HG02943 (cell line): Measurements from ENCODE around the gene NCOR1.
A peak's percentile ranks its signal among the peaks of the same experiment; 100 is the strongest.

Source experiments
- ATAC-seq: cut with Tn5 transposase; IDR thresholded peaks from one replicate; pipeline ENCODE4 v1.9.1; 2021; ENCODE audit warnings: mild to moderate bottlenecking, low read depth, moderate library complexity; ENCODE audit not compliant: unreplicated experiment

Gene NCOR1

GRCh38 chr17:16040710-16041251, 174.6 kb downstream of the NCOR1 start:
- ATAC-seq = no peak

GRCh38 chr17:16037636-16038035, 177.7 kb downstream of the NCOR1 start:
- ATAC-seq = no peak

- ATAC-seq = no peak
Observed at GRCh38 chr17:16036261-16036660, 179.1 kb downstream of the NCOR1 start.

GRCh38 chr17:16033729-16034349, 181.5 kb downstream of the NCOR1 start:
- ATAC-seq = no peak

GRCh38 chr17:16027708-16028584, 187.4 kb downstream of the NCOR1 start:
- ATAC-seq = no peak

- no peak for ATAC-seq
Observed at GRCh38 chr17:16026895-16027294, 188.4 kb downstream of the NCOR1 start.

GRCh38 chr17:16025202-16025601, 190.1 kb downstream of the NCOR1 start:
- no peak for ATAC-seq

GRCh38 chr17:16023881-16024280, 191.5 kb downstream of the NCOR1 start:
- no peak for ATAC-seq

- ATAC-seq = no peak
Observed at GRCh38 chr17:16019347-16019746, 196.0 kb downstream of the NCOR1 start.

- ATAC-seq = no peak
Observed at GRCh38 chr17:16013943-16014407, 201.4 kb downstream of the NCOR1 start.

GRCh38 chr17:16007439-16007838, 207.9 kb downstream of the NCOR1 start:
- ATAC-seq = no peak

- ATAC-seq = no peak
Observed at GRCh38 chr17:16005636-16006035, 209.7 kb downstream of the NCOR1 start.

- no peak for ATAC-seq
Observed at GRCh38 chr17:16003841-16004240, 211.5 kb downstream of the NCOR1 start.

GRCh38 chr17:16002708-16003260, 212.6 kb downstream of the NCOR1 start:
- ATAC-seq = no peak

GRCh38 chr17:16001226-16001897, 214.0 kb downstream of the NCOR1 start:
- no peak for ATAC-seq

- ATAC-seq = peak; percentile 39
Observed at GRCh38 chr17:15999974-16000827, 215.1 kb downstream of the NCOR1 start.

GRCh38 chr17:15999141-15999973, 216.0 kb downstream of the NCOR1 start, which contains the start of the genes TTC19 and ZSWIM7:
TTC19 (plus strand) TSS chr17:15999824; CDS start chr17:15999849, 25 bp downstream.
ZSWIM7 (minus strand) TSS chr17:15999704; CDS start chr17:15999594, 110 bp downstream.
- peak; percentile 89 for ATAC-seq

- no peak for ATAC-seq
Observed at GRCh38 chr17:15998031-15998562, 217.2 kb downstream of the NCOR1 start.
